Kasumi-1 (cell line): ENCODE results near the gene BAHCC1.

Source experiments
- DNase-seq, 2 experiments: peaks; one replicate each; lab custom pipeline; 2025; lab: John Stamatoyannopoulos, UW

BAHCC1 gene

DNA sequence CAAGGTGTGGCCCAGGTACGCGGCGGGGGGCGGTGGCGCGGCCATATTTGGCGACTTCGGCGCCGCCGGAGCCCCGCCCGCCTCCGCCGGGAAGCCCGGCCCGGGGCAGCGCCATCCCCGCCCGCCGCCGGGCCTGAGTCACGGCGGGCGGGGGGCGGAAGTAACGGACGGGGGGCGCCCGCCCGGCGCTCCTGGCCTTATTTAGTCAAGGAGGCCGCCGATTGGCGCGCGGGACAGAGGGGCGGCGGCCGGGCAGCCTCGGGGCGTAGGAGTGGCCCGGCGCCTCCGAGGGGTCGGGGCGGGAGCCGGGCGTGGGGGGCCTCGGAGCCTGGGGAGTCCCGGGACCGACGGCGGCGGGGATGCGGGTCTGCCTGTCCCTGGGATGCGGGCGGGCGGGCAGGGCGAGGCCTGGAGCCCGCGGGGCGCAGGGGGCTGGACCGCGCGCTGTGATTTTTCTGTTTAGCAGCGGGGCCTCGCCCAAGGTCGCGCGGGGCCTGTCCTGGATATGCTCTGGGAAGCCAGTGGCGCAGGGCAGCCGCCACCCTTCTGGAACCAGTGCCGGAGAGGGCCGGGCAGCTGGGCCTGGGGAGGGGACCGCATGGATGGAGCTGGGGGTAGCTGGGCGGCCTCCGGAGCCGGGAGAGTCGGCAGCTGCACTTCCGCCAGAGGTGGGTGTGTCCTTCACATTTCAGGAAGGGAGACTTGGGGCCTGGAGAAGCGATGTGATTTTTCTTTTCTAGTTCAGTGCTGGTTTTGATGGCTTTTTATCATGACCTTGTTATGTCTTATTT, 119.7 kb downstream of the BAHCC1 start:
- DNase-seq = peak; percentile 82 to 85

DNA sequence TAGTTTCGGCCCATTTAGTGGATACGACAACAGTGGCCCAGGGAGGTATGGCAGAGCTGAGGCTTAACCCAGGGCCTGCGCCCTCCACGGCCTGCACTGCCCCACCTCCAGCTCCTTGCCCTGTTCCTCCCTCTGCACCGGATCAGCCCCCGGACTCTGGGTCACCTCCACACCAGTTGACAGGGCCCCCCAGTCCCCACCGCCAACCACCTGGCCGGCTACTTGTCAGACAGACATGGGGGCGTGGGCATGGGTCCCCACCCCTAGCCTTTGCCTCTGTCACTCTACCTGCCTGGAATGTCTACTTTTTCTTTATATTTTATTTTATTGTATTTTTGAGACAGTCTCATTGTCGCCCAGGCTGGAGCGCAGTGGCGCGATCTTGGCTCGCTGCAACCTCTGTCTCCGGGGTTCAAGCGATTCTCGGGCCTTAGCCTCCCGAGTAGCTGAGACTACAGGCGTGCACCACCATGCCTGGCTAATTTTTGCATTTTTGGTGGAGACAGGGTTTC, 120.3 kb downstream of the BAHCC1 start:
- no peak for DNase-seq
